ENCODE results near the gene UCHL5.
A peak's percentile ranks its signal among the peaks of the same experiment; 100 is the strongest.

The UCHL5 gene

DNA sequence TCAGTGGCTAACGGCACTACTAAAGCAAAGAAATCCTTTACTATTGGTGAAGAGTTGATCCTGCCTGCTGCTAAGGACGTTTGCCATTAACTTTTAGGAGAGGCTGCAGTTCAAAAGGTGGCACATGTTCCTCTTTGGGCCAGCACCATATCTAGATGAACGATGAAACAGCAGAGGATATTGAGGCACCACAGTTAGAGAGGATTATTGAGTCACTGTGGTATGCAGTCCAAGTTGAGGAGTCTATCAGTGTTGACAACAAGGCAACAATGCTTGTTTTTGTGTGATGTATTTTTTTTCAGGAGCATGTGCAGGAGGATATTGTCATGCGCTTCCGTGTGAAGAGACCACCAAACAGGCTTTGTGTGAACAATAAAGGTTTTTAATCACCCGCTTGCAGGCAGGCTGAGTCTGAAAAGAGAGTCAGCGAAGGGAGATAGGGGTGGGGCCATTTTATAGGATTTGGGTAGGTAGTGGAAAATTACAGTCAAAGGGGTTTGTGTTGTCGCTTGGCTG, 80.9 kb downstream of the UCHL5 start:
- Histone ChIP-seq H3K27me3 (ENCODE audit: control insufficient read depth, insufficient read depth, low read length) (no peaks in the 10 kb centered on the region), H3K9ac (ENCODE audit: low read depth, low read length) (no peak overlapping the region), H3K9me3 (replicated peaks; ENCODE audit: low read length) (no peaks in the 10 kb centered on the region), H3K4me2 (ENCODE audit: low read length) (no peak overlapping the region), H3K36me3 (ENCODE audit: insufficient read depth, low read length) (no peaks in the 10 kb centered on the region), H3K4me1 (ENCODE audit: control insufficient read depth, insufficient read depth, low read length) (peaks cover 8% of the 10 kb centered on the region), H3K4me3 (ENCODE audit: low read length) (no peak overlapping the region)

DNA sequence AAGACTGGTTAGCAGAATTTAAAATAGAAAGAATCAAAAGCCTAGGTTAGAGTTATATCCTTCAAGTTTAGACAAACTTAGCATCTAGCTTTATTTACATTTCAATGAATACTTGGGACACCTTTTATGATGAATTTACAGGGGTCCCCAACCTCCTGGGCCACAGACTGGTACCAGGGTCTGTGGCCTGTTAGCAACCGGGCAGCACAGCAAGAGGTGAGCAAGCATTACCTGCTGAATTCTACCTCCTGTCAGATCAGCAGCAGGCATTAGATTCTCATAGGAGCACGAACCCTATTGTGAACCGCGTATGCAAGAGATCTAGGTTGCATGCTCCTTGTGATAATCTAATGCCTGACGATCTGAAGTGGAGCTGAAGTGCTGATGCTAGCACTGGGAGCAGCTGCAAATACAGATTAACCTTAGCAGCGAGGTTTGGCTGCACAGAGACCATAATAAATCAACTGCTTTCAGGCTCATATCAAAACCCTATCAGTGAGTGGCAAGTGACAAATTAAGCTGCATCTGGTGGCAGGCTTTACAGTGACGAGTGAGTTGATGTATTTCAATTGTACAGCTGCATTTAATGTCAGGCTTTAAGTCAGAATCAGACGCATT, 82.0 kb downstream of the UCHL5 start:
- Histone ChIP-seq H3K4me3 (ENCODE audit: low read length) (no peak overlapping the region), H3K4me2 (ENCODE audit: low read length) (no peak overlapping the region), H3K9me3 (replicated peaks; ENCODE audit: low read length) (no peaks in the 10 kb centered on the region), H3K9ac (ENCODE audit: low read depth, low read length) (no peak overlapping the region), H3K4me1 (ENCODE audit: control insufficient read depth, insufficient read depth, low read length) (peaks cover 8% of the 10 kb centered on the region), H3K27me3 (ENCODE audit: control insufficient read depth, insufficient read depth, low read length) (no peaks in the 10 kb centered on the region), H3K36me3 (ENCODE audit: insufficient read depth, low read length) (no peaks in the 10 kb centered on the region)

DNA sequence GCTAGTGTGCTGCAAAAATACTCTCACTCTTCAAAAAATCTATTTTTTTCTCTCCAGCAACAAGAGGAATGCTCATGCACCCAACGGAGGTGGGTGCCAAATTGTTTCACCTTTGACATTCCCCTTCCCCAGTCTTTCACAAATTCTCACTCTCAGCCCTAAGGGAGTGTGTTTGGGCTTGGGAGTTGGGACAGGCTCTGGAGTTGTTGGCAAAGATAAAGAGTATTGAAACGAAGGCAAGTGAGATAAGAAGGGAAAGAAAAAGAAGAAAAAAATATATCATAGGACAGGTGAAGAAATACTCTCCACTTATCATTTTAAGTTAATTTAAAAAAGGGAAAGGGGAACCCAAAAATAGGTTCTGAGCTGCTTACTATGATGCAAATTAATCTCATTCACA, 82.6 kb downstream of the UCHL5 start:
- Histone ChIP-seq H3K9me3 (replicated peaks; ENCODE audit: low read length) (no peaks in the 10 kb centered on the region), H3K36me3 (ENCODE audit: insufficient read depth, low read length) (no peaks in the 10 kb centered on the region), H3K27me3 (ENCODE audit: control insufficient read depth, insufficient read depth, low read length) (no peaks in the 10 kb centered on the region), H3K4me1 (ENCODE audit: control insufficient read depth, insufficient read depth, low read length) (peaks cover 8% of the 10 kb centered on the region), H3K9ac (ENCODE audit: low read depth, low read length) (no peak overlapping the region), H3K4me2 (ENCODE audit: low read length) (no peak overlapping the region), H3K4me3 (ENCODE audit: low read length) (no peak overlapping the region)

DNA sequence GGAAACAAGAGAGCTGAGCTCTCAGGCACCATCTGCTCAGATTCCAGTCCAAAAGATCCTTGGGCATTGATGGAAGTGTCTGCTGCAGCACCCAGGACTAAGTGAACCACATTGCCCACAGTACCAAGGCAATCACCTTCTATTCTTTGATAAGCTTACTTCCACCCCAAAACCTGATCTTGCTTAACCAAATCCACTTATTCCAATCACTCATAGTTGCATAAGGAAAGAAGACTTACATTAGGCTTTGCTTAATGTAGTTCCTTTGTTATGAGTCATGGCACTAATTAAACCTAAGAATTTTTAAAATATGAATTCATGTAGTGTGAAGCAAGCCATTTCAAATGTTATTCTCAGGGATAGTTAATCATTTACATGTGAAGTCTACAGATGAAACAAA, 84.5 kb downstream of the UCHL5 start:
- no peak overlapping the region for H3K9ac ChIP-seq (ENCODE audit: low read depth, low read length)
- no peaks in the 10 kb centered on the region for H3K9me3 ChIP-seq (replicated peaks; ENCODE audit: low read length)
- H3K27me3 ChIP-seq (ENCODE audit: control insufficient read depth, insufficient read depth, low read length), result no peaks in the 10 kb centered on the region
- no peaks in the 10 kb centered on the region for H3K36me3 ChIP-seq (ENCODE audit: insufficient read depth, low read length)
- peaks cover 9% of the 10 kb centered on the region for H3K4me1 ChIP-seq (ENCODE audit: control insufficient read depth, insufficient read depth, low read length)
- H3K4me2 ChIP-seq (ENCODE audit: low read length), result no peak overlapping the region
- no peak overlapping the region for H3K4me3 ChIP-seq (ENCODE audit: low read length)

DNA sequence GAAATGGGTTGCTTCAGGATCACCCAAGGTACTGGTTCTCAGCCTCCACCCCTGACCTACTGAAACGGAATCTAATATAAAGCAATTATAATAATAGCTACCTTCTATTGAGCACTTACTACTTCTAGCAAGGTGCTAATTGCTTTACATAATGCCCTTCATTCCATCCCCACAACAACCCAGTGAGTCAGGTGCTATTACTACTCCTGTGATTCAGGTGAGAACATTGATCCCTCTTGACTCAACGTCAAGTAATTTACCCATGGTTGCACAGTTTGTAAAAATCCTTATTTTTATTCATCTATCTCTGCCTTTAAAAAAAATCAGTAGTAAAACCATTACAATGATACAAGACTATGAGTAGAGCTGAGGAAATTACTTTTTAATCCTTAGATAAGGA, 85.2 kb downstream of the UCHL5 start:
- no peaks in the 10 kb centered on the region for H3K9me3 ChIP-seq (replicated peaks; ENCODE audit: low read length)
- H3K4me3 ChIP-seq (ENCODE audit: low read length), result no peak overlapping the region
- no peak overlapping the region for H3K9ac ChIP-seq (ENCODE audit: low read depth, low read length)
- H3K27me3 ChIP-seq (ENCODE audit: control insufficient read depth, insufficient read depth, low read length), result no peaks in the 10 kb centered on the region
- no peaks in the 10 kb centered on the region for H3K36me3 ChIP-seq (ENCODE audit: insufficient read depth, low read length)
- H3K4me2 ChIP-seq (ENCODE audit: low read length), result no peak overlapping the region
- peaks cover 15% of the 10 kb centered on the region for H3K4me1 ChIP-seq (ENCODE audit: control insufficient read depth, insufficient read depth, low read length)

DNA sequence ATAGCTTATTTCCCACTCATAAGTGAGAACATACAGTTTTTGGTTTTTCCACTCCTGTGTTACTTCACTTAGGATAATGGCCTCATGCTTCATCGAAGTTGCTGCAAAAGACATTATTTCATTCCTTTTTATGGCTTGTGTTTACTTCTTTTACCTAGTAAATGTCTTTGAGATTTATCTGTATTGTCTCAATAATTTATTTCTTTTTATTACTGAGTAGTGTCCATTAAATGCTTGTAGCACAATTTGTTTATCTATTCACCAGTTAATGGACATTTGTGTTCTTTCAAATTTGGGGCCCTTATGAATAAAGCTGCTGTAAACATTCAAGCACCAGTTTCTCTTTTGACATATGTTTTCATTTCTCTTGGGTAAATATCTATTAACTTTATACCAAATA, 86.0 kb downstream of the UCHL5 start:
- Histone ChIP-seq H3K9ac (ENCODE audit: low read depth, low read length) (no peak overlapping the region), H3K27me3 (ENCODE audit: control insufficient read depth, insufficient read depth, low read length) (no peaks in the 10 kb centered on the region), H3K9me3 (replicated peaks; ENCODE audit: low read length) (no peaks in the 10 kb centered on the region), H3K36me3 (ENCODE audit: insufficient read depth, low read length) (no peaks in the 10 kb centered on the region), H3K4me2 (ENCODE audit: low read length) (no peak overlapping the region), H3K4me3 (ENCODE audit: low read length) (no peak overlapping the region), H3K4me1 (ENCODE audit: control insufficient read depth, insufficient read depth, low read length) (peaks cover 23% of the 10 kb centered on the region)

DNA sequence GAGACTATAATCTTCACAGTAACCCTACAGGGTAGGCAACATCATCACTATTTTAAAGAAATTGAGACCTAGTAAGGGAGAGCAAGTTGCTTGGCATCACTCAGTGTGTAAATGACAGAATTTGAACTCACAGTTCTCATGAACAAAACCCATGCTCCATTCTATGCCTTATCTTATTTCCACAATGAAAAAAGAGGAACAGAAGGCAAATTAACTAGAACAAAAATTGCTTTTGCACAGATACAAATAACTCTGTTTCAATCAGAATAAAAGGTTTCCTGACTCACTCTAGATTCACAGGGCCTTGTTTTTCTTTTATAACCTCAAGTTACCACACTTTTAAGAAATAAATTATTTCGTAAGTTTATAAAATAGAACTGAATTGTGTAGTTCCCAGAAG, 90.1 kb downstream of the UCHL5 start:
- H3K4me2 ChIP-seq (ENCODE audit: low read length), result peak overlapping the region; percentile 20
- no peaks in the 10 kb centered on the region for H3K9me3 ChIP-seq (replicated peaks; ENCODE audit: low read length)
- H3K9ac ChIP-seq (ENCODE audit: low read depth, low read length), result no peak overlapping the region
- no peaks in the 10 kb centered on the region for H3K36me3 ChIP-seq (ENCODE audit: insufficient read depth, low read length)
- no peaks in the 10 kb centered on the region for H3K27me3 ChIP-seq (ENCODE audit: control insufficient read depth, insufficient read depth, low read length)
- H3K4me3 ChIP-seq (ENCODE audit: low read length), result no peak overlapping the region
- peaks cover 24% of the 10 kb centered on the region for H3K4me1 ChIP-seq (ENCODE audit: control insufficient read depth, insufficient read depth, low read length)

DNA sequence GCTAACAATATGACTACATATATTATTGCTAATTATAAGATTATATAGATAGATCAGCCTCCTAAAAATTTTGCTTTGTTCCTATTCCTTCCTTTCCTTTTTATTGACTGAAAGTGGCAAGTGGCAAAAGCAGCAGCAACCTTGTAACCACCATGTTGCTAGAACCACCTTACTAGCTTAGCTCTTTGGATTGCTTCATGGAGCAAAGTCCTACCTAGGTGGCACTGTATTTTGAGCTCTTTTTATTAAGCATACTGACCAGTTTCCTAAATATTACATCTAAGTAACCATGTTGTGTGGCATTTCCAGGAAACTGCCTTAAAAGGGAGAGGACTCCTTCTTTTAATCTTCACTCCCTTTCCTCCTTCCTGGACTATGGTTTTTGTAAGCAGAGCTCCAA, 90.8 kb downstream of the UCHL5 start:
- H3K9me3 ChIP-seq (replicated peaks; ENCODE audit: low read length), result no peaks in the 10 kb centered on the region
- no peak overlapping the region for H3K4me2 ChIP-seq (ENCODE audit: low read length)
- no peaks in the 10 kb centered on the region for H3K27me3 ChIP-seq (ENCODE audit: control insufficient read depth, insufficient read depth, low read length)
- peaks cover 21% of the 10 kb centered on the region for H3K4me1 ChIP-seq (ENCODE audit: control insufficient read depth, insufficient read depth, low read length)
- no peak overlapping the region for H3K9ac ChIP-seq (ENCODE audit: low read depth, low read length)
- no peak overlapping the region for H3K4me3 ChIP-seq (ENCODE audit: low read length)
- no peaks in the 10 kb centered on the region for H3K36me3 ChIP-seq (ENCODE audit: insufficient read depth, low read length)

DNA sequence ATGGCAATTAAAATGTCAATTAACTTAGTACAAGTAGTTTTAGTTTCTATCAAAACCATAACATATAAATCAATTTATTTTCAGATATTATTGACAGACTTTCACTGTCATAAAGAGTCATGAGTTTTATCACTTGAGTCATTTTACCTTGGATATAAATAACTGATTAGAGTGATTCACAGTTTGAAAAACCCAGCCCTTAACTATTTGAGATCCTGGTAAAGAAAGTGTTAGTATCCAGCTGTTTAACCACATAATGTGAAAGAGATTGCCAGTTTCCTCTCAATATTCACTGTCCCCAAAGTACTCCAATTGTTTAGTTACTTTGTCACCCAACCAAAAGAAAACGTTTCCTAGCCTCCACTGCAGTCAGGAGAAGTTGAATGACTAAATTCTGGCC, 91.3 kb downstream of the UCHL5 start:
- Histone ChIP-seq H3K27me3 (ENCODE audit: control insufficient read depth, insufficient read depth, low read length) (no peaks in the 10 kb centered on the region), H3K9me3 (replicated peaks; ENCODE audit: low read length) (no peaks in the 10 kb centered on the region), H3K36me3 (ENCODE audit: insufficient read depth, low read length) (no peaks in the 10 kb centered on the region), H3K4me2 (ENCODE audit: low read length) (no peak overlapping the region), H3K4me1 (ENCODE audit: control insufficient read depth, insufficient read depth, low read length) (peaks cover 21% of the 10 kb centered on the region), H3K4me3 (ENCODE audit: low read length) (no peak overlapping the region), H3K9ac (ENCODE audit: low read depth, low read length) (no peak overlapping the region)

DNA sequence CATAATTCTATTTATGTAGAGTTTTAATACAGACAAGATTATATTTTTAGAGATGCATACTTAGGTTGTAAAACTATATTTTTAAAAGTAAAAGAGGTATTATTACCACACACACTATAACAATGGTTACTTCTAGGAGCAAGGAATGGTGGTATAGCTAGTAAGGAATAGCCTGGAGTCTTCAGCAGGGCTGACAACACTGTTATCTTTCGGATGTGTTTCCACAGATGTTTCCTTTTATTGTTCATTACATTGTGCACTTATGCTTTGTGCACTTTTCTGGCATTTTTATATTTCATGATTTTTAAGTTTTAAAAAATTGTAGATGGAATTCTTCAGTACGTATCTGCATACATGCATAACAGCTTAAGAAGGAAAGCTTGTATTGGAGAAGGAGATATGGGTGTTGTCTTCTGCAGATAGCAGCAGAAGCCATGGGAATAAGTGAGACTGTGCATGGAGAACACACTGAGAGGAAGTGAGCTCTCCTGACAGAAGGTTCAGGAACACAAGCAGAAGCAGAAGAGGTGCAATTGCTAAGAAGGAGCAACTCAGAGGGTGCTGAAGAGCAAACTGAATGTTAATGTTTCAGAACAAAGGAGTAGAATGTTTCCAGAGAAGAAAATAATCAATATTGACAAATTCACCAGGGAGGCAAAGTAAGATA, 91.8 kb downstream of the UCHL5 start:
- no peak overlapping the region for H3K9ac ChIP-seq (ENCODE audit: low read depth, low read length)
- H3K9me3 ChIP-seq (replicated peaks; ENCODE audit: low read length), result no peaks in the 10 kb centered on the region
- H3K4me3 ChIP-seq (ENCODE audit: low read length), result no peak overlapping the region
- H3K36me3 ChIP-seq (ENCODE audit: insufficient read depth, low read length), result no peaks in the 10 kb centered on the region
- H3K4me2 ChIP-seq (ENCODE audit: low read length), result no peak overlapping the region
- peaks cover 21% of the 10 kb centered on the region for H3K4me1 ChIP-seq (ENCODE audit: control insufficient read depth, insufficient read depth, low read length)
- no peaks in the 10 kb centered on the region for H3K27me3 ChIP-seq (ENCODE audit: control insufficient read depth, insufficient read depth, low read length)

DNA sequence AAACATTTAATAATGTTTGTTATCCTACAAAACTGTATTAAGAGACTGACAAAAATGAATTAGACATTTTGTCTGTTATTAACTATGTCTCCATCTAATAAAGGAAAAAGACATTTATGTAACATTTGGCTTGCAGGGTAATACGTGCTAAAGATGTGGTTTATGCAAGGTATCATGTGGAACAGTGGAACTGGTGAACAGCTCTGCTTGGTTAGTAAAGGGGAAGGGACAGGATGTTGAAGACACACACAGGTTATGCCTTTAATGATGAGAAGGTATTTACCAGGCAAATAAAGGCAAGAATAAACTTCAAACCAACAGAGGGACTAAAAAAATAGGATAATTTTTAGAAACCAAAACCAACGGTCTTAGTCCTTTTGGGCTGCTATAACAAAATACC, 93.1 kb downstream of the UCHL5 start:
- H3K9ac ChIP-seq (ENCODE audit: low read depth, low read length), result no peak overlapping the region
- no peak overlapping the region for H3K4me2 ChIP-seq (ENCODE audit: low read length)
- no peak overlapping the region for H3K4me3 ChIP-seq (ENCODE audit: low read length)
- peaks cover 21% of the 10 kb centered on the region for H3K4me1 ChIP-seq (ENCODE audit: control insufficient read depth, insufficient read depth, low read length)
- no peaks in the 10 kb centered on the region for H3K36me3 ChIP-seq (ENCODE audit: insufficient read depth, low read length)
- H3K27me3 ChIP-seq (ENCODE audit: control insufficient read depth, insufficient read depth, low read length), result no peaks in the 10 kb centered on the region
- H3K9me3 ChIP-seq (replicated peaks; ENCODE audit: low read length), result no peaks in the 10 kb centered on the region

DNA sequence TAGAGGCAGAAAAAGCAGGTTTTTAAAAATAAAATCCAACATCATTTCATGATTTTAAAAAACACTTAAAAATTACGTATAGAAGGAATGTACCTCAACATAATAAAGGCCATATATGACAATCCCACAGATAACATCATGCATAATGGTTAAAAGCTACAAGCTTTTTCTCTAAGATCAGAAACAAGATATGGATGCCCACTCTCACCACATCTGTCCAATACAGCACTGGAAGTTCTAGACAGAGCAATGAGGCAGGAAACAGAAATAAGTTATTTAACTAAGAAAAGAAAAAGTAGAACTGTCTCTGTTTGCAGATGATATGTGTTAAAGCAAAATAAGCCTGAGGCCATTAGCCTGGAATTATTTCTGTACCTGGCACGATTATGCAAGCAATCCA, 96.3 kb downstream of the UCHL5 start:
- Histone ChIP-seq H3K9ac (ENCODE audit: low read depth, low read length) (no peak overlapping the region), H3K4me2 (ENCODE audit: low read length) (no peak overlapping the region), H3K27me3 (ENCODE audit: control insufficient read depth, insufficient read depth, low read length) (no peaks in the 10 kb centered on the region), H3K4me1 (ENCODE audit: control insufficient read depth, insufficient read depth, low read length) (peaks cover 8% of the 10 kb centered on the region), H3K4me3 (ENCODE audit: low read length) (no peak overlapping the region), H3K9me3 (replicated peaks; ENCODE audit: low read length) (no peaks in the 10 kb centered on the region), H3K36me3 (ENCODE audit: insufficient read depth, low read length) (no peaks in the 10 kb centered on the region)

All from skeletal muscle satellite cell (primary cell).